MV-4-11 (cell line): ENCODE data around the gene ASCL4.
"Not testable (repeated sequence)": the region's sequence is repeated elsewhere in the genome, so short reads cannot be mapped to it uniquely, and the experiment has no call there.

Experiments used
- DNase-seq: peaks from one replicate; lab custom pipeline; 2025; lab: John Stamatoyannopoulos, UW

The ASCL4 gene, protein sequence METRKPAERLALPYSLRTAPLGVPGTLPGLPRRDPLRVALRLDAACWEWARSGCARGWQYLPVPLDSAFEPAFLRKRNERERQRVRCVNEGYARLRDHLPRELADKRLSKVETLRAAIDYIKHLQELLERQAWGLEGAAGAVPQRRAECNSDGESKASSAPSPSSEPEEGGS

DNA sequence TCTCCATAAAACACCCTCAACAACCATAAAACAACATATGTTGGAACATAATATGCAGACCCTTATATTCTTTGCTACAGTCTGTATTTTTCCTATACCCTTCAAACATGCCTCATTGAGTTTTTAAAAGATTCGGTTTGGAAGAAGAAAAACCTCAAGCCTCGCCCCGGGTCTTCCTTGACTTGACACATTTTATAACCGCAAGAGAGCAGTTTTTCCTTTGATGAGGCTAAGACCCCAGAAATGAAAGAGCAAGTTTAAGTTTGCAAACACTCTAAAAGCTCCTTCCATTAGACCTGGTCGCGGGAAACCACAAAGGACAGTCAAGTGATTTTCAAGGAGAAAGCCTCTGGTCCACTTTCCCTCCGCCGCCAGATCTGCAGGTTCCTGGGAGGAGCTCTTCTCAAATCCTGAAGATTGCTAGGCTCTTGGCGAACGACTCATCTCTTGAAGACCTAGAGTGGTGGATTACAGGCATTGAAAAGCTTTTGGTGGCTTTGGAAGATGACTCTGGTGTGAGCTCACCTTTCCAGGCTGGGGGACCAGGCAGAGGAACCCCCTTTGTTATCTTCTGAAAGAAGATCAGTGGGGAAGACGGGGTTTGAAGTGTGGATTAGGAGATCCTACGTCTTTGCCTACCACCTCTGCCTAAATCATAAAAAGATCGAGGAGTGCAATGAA, at the start of gene ASCL4:
Gene ASCL4, plus strand, starts transcription at position 356 of the 681 bp plus-strand sequence. CDS start 515 bp downstream, outside the sequence.
- no peak for DNase-seq

DNA sequence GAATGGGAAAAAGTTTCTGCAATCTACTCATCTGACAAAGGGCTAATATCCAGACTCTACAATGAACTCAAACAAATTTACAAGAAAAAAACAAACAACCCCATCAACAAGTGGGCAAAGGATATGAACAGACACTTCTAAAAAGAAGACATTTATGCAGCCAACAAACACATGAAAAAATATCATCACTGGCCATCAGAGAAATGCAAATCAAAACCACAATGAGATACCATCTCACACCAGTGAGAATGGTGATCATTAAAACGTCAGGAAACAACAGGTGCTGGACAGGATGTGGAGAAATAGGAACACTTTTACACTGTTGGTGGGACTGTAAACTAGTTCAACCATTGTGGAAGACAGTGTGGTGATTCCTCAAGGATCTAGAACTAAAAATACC, 47.2 kb upstream of the ASCL4 start:
- not testable (repeated sequence) for DNase-seq

DNA sequence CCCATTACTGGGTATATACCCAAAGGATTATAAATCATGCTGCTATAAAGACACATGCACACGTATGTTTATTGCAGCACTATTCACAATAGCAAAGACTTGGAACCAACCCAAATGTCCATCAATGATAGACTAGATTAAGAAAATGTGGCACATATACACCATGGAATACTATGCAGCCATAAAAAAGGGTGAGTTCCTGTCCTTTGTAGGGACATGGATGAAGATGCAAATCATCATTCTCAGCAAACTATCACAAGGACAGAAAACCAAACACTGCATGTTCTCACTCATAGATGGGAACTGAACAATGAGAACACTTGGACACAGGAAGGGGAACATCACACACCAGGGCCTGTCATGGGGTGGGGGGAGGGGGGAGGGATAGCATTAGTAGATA, 46.8 kb upstream of the ASCL4 start:
- DNase-seq, result not testable (repeated sequence)

- DNase-seq, result no peak
Observed at GRCh38 chr12:107730618-107731341, 43.7 kb upstream of the ASCL4 start.

DNA sequence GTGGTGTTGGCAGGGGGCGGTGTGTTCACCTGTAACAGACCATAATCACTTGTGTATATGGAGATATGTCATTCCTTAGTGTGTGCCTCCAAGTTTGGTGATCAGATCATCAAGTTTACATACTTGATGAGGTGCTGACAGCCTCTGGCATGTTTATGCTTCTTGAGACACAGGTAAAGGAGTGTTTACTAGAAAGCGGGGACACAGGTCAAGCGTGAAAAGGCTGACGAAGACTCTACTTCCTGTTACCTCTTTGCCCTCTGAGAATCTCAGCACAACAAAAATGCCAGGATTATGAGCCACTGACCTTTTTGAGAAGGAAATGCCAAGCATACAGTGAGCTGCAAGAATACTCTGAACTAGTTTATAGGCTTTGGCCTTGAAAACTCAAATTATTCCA, 43.1 kb upstream of the ASCL4 start:
- DNase-seq, result no peak

GRCh38 chr12:107732365-107732764, 42.1 kb upstream of the ASCL4 start:
- no peak for DNase-seq

- no peak for DNase-seq
Observed at GRCh38 chr12:107734139-107734538, 40.4 kb upstream of the ASCL4 start.

DNA sequence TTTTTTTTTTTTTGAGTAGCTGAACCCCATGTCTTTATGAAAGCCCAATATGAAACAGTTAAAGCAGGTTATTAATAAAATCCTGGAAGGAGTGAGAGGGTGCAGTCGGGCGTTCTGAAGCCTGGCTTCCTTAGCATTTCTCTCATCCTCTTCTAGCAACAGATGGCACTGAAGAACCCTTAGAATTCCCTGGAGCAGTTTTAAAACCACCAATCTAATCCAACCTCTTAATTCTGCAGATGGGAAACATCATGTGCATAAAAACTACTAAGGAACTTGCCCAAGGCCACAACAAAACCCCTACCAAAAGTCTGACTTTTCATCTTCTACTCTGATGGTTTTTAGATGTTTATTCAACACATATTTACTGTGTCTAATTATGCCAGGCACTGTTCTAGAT, 38.7 kb upstream of the ASCL4 start:
- DNase-seq, result no peak

DNA sequence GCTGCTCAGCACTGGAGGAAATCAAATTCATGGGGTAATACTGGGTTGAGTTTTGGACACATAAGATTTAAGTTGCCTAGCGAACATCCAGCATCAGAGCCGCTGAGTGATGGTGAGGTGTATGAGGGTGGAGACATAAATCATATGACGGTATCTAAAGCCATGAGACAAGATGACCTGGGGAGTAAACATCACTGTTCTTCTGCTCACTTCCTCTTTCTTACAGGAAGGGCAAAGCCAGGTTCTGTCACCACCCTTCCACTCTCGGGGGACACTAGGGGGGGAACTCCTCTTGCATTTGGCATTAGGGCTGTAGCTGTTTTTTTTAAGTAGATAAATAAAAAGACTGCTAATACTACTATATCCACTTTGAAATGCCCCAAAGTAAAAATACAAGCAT, 37.6 kb upstream of the ASCL4 start:
- peak; percentile 77 for DNase-seq

DNA sequence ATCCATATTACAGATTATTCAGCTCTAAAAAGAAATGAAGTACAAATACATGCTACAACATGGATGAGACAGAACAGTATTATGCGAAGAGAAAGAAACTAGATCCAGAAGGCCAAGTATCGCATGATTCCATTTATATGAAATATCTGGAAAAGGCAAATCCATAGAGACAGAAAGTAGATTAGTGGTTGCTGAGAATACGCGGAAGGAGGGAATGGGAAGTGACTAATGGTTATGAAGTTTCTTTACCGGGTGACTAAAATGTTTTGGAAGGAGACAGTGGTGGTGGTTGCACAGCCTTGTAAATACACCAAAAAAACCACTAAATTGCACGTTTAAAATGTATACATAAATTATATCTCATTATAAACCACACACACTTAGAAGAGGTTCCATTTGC, 26.0 kb upstream of the ASCL4 start:
- DNase-seq, result peak; percentile 70

DNA sequence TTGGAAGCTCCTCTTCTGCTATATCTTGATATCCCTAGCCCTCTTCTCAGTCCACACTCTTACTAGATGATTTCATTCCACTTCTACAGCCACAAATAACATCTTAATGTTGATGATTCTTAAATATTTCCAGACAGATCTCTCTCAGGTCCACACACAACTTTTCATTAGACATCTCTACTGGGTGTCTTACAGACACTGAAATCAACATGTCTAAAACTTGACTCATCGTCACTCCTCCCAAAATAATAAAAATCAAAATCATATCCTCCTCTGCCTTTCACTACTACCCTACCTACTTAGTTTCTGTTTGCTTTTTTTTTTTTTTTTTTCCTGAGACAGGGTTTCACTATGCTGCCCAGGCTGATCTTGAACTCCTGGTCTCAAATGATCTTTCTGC, 25.4 kb upstream of the ASCL4 start:
- no peak for DNase-seq

GRCh38 chr12:107759410-107759809, 15.1 kb upstream of the ASCL4 start:
- DNase-seq, result peak; percentile 57

GRCh38 chr12:107760207-107760808, 14.2 kb upstream of the ASCL4 start:
- DNase-seq, result no peak

GRCh38 chr12:107760809-107761501, 13.5 kb upstream of the ASCL4 start, which contains the start of gene PRDM4:
TSS of gene PRDM4 (minus strand) at chr12:107761137. CDS start at chr12:107760515, 622 bp downstream.
- DNase-seq, result peak; percentile 90

GRCh38 chr12:107761502-107761904, 13.0 kb upstream of the ASCL4 start:
- DNase-seq, result no peak

DNA sequence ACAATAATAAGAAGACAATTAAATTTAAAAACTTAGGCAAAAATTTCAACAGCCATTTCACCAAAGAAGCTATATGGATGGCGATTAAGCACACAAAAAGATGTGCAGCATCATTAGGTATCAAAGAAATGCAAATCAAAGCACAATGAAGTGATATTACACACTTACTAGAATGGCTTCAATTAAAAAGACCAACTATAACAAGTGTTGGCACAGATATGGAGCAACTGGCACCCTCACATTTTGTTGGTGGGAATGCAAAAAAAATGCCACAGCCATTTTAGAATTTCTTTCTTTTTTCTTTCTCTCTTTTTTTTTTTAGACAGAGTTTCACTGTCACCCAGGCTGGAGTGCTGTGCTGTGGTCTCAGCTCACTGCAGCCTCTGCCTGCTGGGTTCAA, 11.6 kb upstream of the ASCL4 start:
- DNase-seq, result no peak

DNA sequence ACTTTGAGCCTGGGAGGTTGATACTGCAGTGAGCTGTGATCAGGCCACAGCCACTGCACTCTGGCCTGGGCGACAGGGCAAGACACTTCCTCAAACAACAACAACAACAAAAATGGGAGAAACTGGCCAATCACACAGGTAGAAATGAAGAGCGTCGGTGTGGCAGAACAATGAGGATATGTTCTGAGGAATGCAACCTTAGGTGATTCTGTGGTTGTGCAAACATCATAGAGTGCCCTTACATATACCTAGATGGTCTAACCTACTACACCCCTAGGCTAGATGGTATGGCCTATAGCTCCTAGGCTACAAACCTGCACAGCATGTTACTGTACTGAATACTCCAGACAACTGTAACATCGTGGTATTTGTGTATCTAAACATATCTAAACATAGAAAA, 9.9 kb upstream of the ASCL4 start:
- DNase-seq, result no peak

DNA sequence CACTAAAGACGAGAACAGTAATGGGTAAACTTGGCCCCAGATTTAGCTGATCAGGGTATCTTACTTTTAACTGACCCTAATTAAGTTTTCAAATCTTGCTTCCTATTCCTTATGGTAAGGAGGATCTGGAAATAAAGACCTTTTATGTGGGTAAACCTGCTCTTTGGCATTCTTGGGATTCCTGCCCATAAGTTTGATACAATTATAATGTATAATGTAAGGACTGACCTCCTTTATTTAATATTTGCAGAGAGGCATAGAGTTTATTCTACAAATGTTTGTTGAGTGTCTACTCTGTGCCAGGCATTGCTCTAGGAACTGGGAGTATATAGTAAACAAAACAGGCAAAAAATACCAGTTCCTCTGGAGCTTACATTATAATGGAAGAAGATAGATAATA, 9.2 kb upstream of the ASCL4 start:
- DNase-seq, result no peak

DNA sequence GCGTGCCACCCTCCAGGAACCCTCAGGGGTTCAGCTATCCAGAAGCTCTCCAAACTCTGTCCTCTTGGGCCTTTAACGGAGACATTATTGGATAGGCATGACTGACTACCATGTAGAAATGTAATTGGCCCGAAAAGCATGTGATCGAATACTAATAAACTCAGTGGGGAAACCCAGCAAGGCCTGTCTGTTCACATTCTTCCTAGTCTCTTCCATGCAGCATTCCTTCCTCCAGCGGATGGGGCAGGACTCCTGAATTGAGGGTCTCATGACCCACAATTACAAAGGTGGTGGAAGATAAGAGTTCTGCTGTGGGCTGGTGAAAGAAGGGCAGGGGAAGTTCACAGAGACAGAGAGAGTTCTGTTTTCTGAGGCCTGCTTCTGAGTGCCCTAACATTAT, 7.0 kb upstream of the ASCL4 start:
- no peak for DNase-seq

GRCh38 chr12:107775093-107775721, 703 bp downstream of the ASCL4 start:
- DNase-seq, result no peak

- no peak for DNase-seq
Observed at GRCh38 chr12:107776171-107776570, 1.7 kb downstream of the ASCL4 start.
